HepG2 (cell line): Measurements from ENCODE around the gene SND1. TPM values are rescaled to one million over a fixed set of nuclear protein-coding genes. Genes with fewer than 3 reads are reported as not detected.

Experiments
- ATAC-seq: fragments of 200-7000 bp; cut with Tn5 transposase; 3 replicates; pipeline ENCODE4 v1.9.1; 2020; ENCODE audit warnings: mild to moderate bottlenecking, moderate library complexity
- BruUV-seq: library from RNA; stranded (reverse); fragments of 400-500 nt; replicated peaks from 2 replicates; lab custom pipeline; 2021; lab: Mats Ljungman, UMichigan
- CTCF ChIA-PET: fragments of 300-600 bp; formaldehyde crosslinking; extraction: SDS; loops from one replicate; lab custom pipeline; 2021; ENCODE audit warnings: low total read pairs, inconsistent platforms, low intra/inter-chr PET ratio; lab: Yijun Ruan, JAX
- POLR2A ChIA-PET: fragments of 350-600 bp; sonication (Branson Sonifier 250); formaldehyde crosslinking; loops from one replicate; lab custom pipeline; 2020; ENCODE audit warnings: antibody characterized with exemption, inconsistent platforms; lab: Yijun Ruan, JAX
- DNase-seq: peaks from one replicate; pipeline ENCODE4 v3.0.0-alpha.2; 2015; ENCODE audit warnings: low spot score
- FAIRE-seq: peaks from 3 replicates; lab custom pipeline; 2011; peaks lifted over from hg19 to GRCh38; lab: Jason Lieb, UNC
- H2AFZ ChIP-seq: one replicate; pipeline ENCODE4 v1.6.1; 2011; ENCODE audit warnings: low read length, inconsistent platforms
- H3K27ac ChIP-seq: fragments of 300-600 bp; 3 replicates; pipeline ENCODE4 v1.8.0; 2011; ENCODE audit warnings: mixed run types, mild to moderate bottlenecking, mixed read lengths, low read length, inconsistent platforms; ENCODE audit not compliant: insufficient read depth; ENCODE audit errors: extremely low read length
- H3K27me3 ChIP-seq, 2 experiments: fragments of 200-600 bp in 1 of 2; 2 replicates in 1 of 2; 3 replicates in 1 of 2; pipeline versions ENCODE4 v1.6.0 to v1.8.0; 2011; ENCODE audit warnings: low read length in 2 of 2, mild to moderate bottlenecking in 2 of 2, moderate library complexity in 2 of 2, inconsistent platforms in 1 of 2; ENCODE audit not compliant: insufficient read depth in 2 of 2, control insufficient read depth in 1 of 2
- H3K36me3 ChIP-seq, 2 experiments: fragments of 200-600 bp in 1 of 2; replicated peaks in 1 of 2; 2 replicates in 1 of 2; 3 replicates in 1 of 2; pipeline versions ENCODE4 v1.5.1 to v1.8.0; 2011; ENCODE audit warnings: low read length in 2 of 2, inconsistent platforms in 1 of 2; ENCODE audit not compliant: insufficient read depth in 2 of 2, control insufficient read depth in 1 of 2
- H3K4me1 ChIP-seq: 2 replicates; pipeline ENCODE4 v1.5.1; 2012; ENCODE audit warnings: low read length, inconsistent platforms; ENCODE audit not compliant: insufficient read depth
- H3K4me2 ChIP-seq: 2 replicates; pipeline ENCODE4 v1.6.0; 2011; ENCODE audit warnings: low read depth, low read length, inconsistent platforms
- H3K4me3 ChIP-seq, 3 experiments: fragments of 200-600 bp in 1 of 3; sonication (generic), shearing (Covaris generic) in 1 of 3; replicated peaks in 1 of 3; 2 replicates each; pipeline ENCODE4 v1.5.1; 2011 to 2016; ENCODE audit warnings: low read length in 3 of 3, inconsistent platforms in 2 of 3, low read depth in 2 of 3, mild to moderate bottlenecking in 2 of 3, control low read depth in 1 of 3, mixed read lengths in 1 of 3; ENCODE audit not compliant: insufficient read depth in 1 of 3
- H3K79me2 ChIP-seq: one replicate; pipeline ENCODE4 v1.6.1; 2011; ENCODE audit warnings: low read length, inconsistent platforms; ENCODE audit not compliant: insufficient read depth
- H3K9ac ChIP-seq: 2 replicates; pipeline ENCODE4 v1.6.0; 2011; ENCODE audit warnings: mild to moderate bottlenecking, low read depth, low read length, inconsistent platforms; ENCODE audit not compliant: insufficient read depth
- H3K9me3 ChIP-seq: 2 replicates; pipeline ENCODE4 v1.5.1; 2012; ENCODE audit warnings: mild to moderate bottlenecking, low read length
- H4K20me1 ChIP-seq: 2 replicates; pipeline ENCODE4 v1.6.0; 2011; ENCODE audit warnings: inconsistent platforms, mild to moderate bottlenecking, low read length, moderate library complexity; ENCODE audit not compliant: insufficient read depth
- CAMTA2 ChIP-seq: sonication (generic); formaldehyde crosslinking; IDR thresholded peaks from 2 replicates; pipeline ENCODE4 v1.4.0; 2020; ENCODE audit warnings: mild to moderate bottlenecking, missing genetic modification reagents, borderline replicate concordance
- CBX1 ChIP-seq: IDR thresholded peaks from one replicate; pipeline ENCODE4 v1.6.1; 2016; ENCODE audit warnings: antibody characterized with exemption, low read depth
- CENPT ChIP-seq: sonication (generic); formaldehyde crosslinking; IDR thresholded peaks from 2 replicates; pipeline ENCODE4 v1.8.0; 2022; ENCODE audit warnings: low read depth, mild to moderate bottlenecking, moderate library complexity, missing genetic modification reagents
- EHMT2 ChIP-seq: fragments of 200-600 bp; sonication (generic); IDR thresholded peaks from 2 replicates; pipeline ENCODE4 v1.7.0; 2017; ENCODE audit warnings: antibody characterized with exemption, low read depth, low read length, borderline replicate concordance
- ERF ChIP-seq: IDR thresholded peaks from 2 replicates; pipeline ENCODE4 v1.6.1; 2018; ENCODE audit warnings: missing biosample characterization, missing genetic modification reagents
- MAFK ChIP-seq, 2 experiments: IDR thresholded peaks in 1 of 2; conservative IDR thresholded peaks in 1 of 2; 2 replicates each; pipeline ENCODE4 v1.6.1; 2011; ENCODE audit warnings: improper control_type of control experiment in 2 of 2, low read length in 2 of 2
- MEIS1 ChIP-seq: sonication (generic); formaldehyde crosslinking; IDR thresholded peaks from 2 replicates; pipeline ENCODE4 v1.9.0; 2021; ENCODE audit warnings: mild to moderate bottlenecking, missing genetic modification reagents, moderate library complexity, borderline replicate concordance
- SYNCRIP ChIP-seq: fragments of 200-400 bp; formaldehyde crosslinking; IDR thresholded peaks from 2 replicates; pipeline ENCODE4 v1.6.1; 2018; ENCODE audit warnings: mild to moderate bottlenecking, low read depth, low read length; ENCODE audit not compliant: insufficient read depth
- ZBTB21 ChIP-seq: sonication (generic); formaldehyde crosslinking; IDR thresholded peaks from 2 replicates; pipeline ENCODE4 v1.4.0; 2020; ENCODE audit warnings: missing genetic modification reagents
- ZFP36L2 ChIP-seq: sonication (generic); formaldehyde crosslinking; IDR thresholded peaks from 2 replicates; pipeline ENCODE4 v1.4.0; 2020; ENCODE audit warnings: missing genetic modification reagents
- ZNF101 ChIP-seq: sonication (generic); formaldehyde crosslinking; IDR thresholded peaks from 2 replicates; pipeline ENCODE4 v1.4.0; 2020; ENCODE audit warnings: mild to moderate bottlenecking, low read depth, missing genetic modification reagents, borderline replicate concordance
- ZNF296 ChIP-seq: sonication (generic); formaldehyde crosslinking; conservative IDR thresholded peaks from 2 replicates; pipeline ENCODE4 v1.5.0; 2020; ENCODE audit warnings: mild to moderate bottlenecking, missing genetic modification reagents
- ZNF598 ChIP-seq: sonication (generic); formaldehyde crosslinking; IDR thresholded peaks from 2 replicates; pipeline ENCODE4 v1.5.1; 2020; ENCODE audit warnings: mild to moderate bottlenecking, missing genetic modification reagents, borderline replicate concordance
- ZNF687 ChIP-seq: sonication (generic); formaldehyde crosslinking; IDR thresholded peaks from 2 replicates; pipeline ENCODE4 v1.5.1; 2020; ENCODE audit warnings: mild to moderate bottlenecking, missing genetic modification reagents, moderate library complexity
- WGBS: methylation state at CpG from one replicate; pipeline ENCODE4 v1.1.6; 2017; ENCODE audit warnings: low lambda C conversion rate; 5-methylcytosine and 5-hydroxymethylcytosine counted together
- in situ Hi-C: cut with HindIII; loops from 2 replicates; pipeline ENCODE4 v1.10.0; 2017; ENCODE audit warnings: low pct_unique_long_range_greater_than_20kb; ENCODE audit not compliant: extremely low pct_ligation_motif_present
- intact Hi-C: fragments of 100-400 bp; cut with micrococcal nuclease; formaldehyde crosslinking; loops from one replicate; pipeline ENCODE4 v1.10.0; 2022; ENCODE audit not compliant: unreplicated experiment
- polyA plus RNA-seq, 8 experiments: library from polyadenylated mRNA; depleted of rRNA in 3 of 8; stranded (reverse) in 7 of 8; unstranded in 1 of 8; fragments of >200 nt; fragmentation: Illumina TruSeq in 4 of 8; extraction: Trizol in 4 of 8; gene quantifications; 2 replicates each; pipeline versions ENCODE4 v1.2.1 to v1.2.3, GENCODE V29; 2011 to 2016; ENCODE audit warnings: low read depth in 4 of 8, missing spikeins in 1 of 8, mixed read lengths in 1 of 8; ENCODE audit not compliant: insufficient read depth in 1 of 8
- total RNA-seq, 5 experiments: library from RNA; depleted of rRNA; stranded (reverse); fragments of >200 nt; fragmentation: Illumina TruSeq; extraction: Trizol; gene quantifications; 2 replicates each; pipeline ENCODE4 v1.2.3, GENCODE V29; 2016; ENCODE audit warnings: low read depth in 1 of 5

SND1 gene
- total and polyA plus RNA-seq, 2 of the 13 experiments (the other 11 are each of a cell fraction or from before 2014, with no cell fraction given), result 110 to 182 TPM

GRCh38 chr7:128120976-128121490 lies 469.0 kb downstream of the SND1 start:
- no peak overlapping the region for H3K9ac ChIP-seq
- no TSS peak for BruUV-seq
- no peaks in the 10 kb centered on the region for H4K20me1 ChIP-seq
- no peak overlapping the region for H3K4me2 ChIP-seq
- H2AFZ ChIP-seq, result no peak overlapping the region
- no peak for ATAC-seq
- ChIA-PET CTCF (no interaction called here), POLR2A (no interaction called here)
- in situ Hi-C loops (no loop called here), intact Hi-C loops (no loop called here)
- 40% methylated on average over 5 of the region's 7 CpGs for WGBS
- no peak for FAIRE-seq
- no peaks in the 10 kb centered on the region for H3K36me3 ChIP-seq
- no peaks in the 10 kb centered on the region for H3K79me2 ChIP-seq
- H3K4me3 ChIP-seq, result no peak overlapping the region
- DNase-seq, result no peak
- no peak overlapping the region for H3K27ac ChIP-seq
- H3K4me1 ChIP-seq, result peaks cover 27% of the 10 kb centered on the region
- H3K27me3 ChIP-seq, result peaks cover 2 to 54% of the 10 kb centered on the region in 2 experiments
- no peak for TF ChIP-seq ZNF101 (CRISPR knock-in tag)
- no peak for TF ChIP-seq ZNF598 (CRISPR knock-in tag)
- no peak for TF ChIP-seq ZFP36L2 (CRISPR knock-in tag)
- TF ChIP-seq SYNCRIP, result no peak
- no peak for TF ChIP-seq MAFK (conservative IDR thresholded peaks at IDR 0.05 in 1 of 2, IDR thresholded peaks at IDR 0.05 in 1 of 2; ENCODE audit: low read length in 2 of 2)
- no peaks in the 10 kb centered on the region for H3K9me3 ChIP-seq

- 42% methylated on average over 10 of the region's 21 CpGs for WGBS
- in situ Hi-C loops, result no loop called here
- Histone ChIP-seq H3K79me2 (no peaks in the 10 kb centered on the region), H3K9me3 (no peaks in the 10 kb centered on the region), H3K27ac (no peak overlapping the region), H3K4me1 (peaks cover 20% of the 10 kb centered on the region), H4K20me1 (no peaks in the 10 kb centered on the region), H3K27me3 (peaks cover 0 to 45% of the 10 kb centered on the region in 2 experiments; a peak in 3 of 5 replicates), H3K9ac (no peak overlapping the region), H3K36me3 (no peaks in the 10 kb centered on the region), H2AFZ (no peak overlapping the region), H3K4me2 (no peak overlapping the region), H3K4me3 (no peak overlapping the region)
- ChIA-PET POLR2A (no interaction called here), CTCF (no interaction called here)
- FAIRE-seq (no peak), ATAC-seq (no peak), DNase-seq (no peak)
- intact Hi-C loops, result no loop called here
- no TSS peak for BruUV-seq
- TF ChIP-seq ZNF687 (CRISPR knock-in tag) (no peak), ZBTB21 (CRISPR knock-in tag) (no peak), EHMT2 (no peak), ZNF296 (CRISPR knock-in tag) (no peak), CAMTA2 (no peak), MEIS1 (no peak), ERF (no peak), CENPT (no peak), CBX1 (no peak)
Observed at GRCh38 chr7:128121711-128122530, 469.9 kb downstream of the SND1 start.
